Measurements from ENCODE around the gene TSPAN5.
A peak's percentile ranks its signal among the peaks of the same experiment; 100 is the strongest.
"Not testable (repeated sequence)": the region's sequence is repeated elsewhere in the genome, so short reads cannot be mapped to it uniquely, and the experiment has no call there.

The TSPAN5 gene

DNA sequence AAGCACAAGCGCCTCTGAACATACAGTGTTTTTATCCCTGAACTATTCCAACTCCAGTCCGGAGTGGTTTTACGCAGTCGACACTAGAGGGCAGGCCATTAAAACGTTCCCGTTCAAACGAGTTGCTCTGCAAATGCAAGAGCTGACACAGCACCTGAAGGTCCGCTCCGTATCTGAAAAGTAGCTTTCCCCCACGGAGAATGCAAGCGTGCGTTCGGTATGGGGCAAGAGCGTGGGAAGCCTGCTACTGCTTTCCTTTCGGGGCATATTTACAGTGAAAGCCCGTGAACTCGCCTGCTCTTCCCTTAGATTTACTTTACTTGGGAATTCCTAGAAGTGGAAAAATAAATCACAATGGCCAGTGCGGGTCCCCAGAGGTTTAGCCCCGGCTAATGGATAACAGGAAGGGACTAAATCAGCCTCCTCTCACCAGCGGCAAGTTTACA lies 190.8 kb downstream of the TSPAN5 start:
- TF ChIP-seq, protein P1, sequence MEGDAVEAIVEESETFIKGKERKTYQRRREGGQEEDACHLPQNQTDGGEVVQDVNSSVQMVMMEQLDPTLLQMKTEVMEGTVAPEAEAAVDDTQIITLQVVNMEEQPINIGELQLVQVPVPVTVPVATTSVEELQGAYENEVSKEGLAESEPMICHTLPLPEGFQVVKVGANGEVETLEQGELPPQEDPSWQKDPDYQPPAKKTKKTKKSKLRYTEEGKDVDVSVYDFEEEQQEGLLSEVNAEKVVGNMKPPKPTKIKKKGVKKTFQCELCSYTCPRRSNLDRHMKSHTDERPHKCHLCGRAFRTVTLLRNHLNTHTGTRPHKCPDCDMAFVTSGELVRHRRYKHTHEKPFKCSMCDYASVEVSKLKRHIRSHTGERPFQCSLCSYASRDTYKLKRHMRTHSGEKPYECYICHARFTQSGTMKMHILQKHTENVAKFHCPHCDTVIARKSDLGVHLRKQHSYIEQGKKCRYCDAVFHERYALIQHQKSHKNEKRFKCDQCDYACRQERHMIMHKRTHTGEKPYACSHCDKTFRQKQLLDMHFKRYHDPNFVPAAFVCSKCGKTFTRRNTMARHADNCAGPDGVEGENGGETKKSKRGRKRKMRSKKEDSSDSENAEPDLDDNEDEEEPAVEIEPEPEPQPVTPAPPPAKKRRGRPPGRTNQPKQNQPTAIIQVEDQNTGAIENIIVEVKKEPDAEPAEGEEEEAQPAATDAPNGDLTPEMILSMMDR (IDR thresholded peaks at IDR 0.05; ENCODE audit: insufficient read depth, low read depth, low read length, missing control alignments): peak; percentile 76
- H3K4me3 ChIP-seq (ENCODE audit: low read depth, low read length): peak overlapping the region; percentile 17; the same call in 1 of the 2 replicates
- DNase-seq (ENCODE audit: low read depth): peak; percentile 88

DNA sequence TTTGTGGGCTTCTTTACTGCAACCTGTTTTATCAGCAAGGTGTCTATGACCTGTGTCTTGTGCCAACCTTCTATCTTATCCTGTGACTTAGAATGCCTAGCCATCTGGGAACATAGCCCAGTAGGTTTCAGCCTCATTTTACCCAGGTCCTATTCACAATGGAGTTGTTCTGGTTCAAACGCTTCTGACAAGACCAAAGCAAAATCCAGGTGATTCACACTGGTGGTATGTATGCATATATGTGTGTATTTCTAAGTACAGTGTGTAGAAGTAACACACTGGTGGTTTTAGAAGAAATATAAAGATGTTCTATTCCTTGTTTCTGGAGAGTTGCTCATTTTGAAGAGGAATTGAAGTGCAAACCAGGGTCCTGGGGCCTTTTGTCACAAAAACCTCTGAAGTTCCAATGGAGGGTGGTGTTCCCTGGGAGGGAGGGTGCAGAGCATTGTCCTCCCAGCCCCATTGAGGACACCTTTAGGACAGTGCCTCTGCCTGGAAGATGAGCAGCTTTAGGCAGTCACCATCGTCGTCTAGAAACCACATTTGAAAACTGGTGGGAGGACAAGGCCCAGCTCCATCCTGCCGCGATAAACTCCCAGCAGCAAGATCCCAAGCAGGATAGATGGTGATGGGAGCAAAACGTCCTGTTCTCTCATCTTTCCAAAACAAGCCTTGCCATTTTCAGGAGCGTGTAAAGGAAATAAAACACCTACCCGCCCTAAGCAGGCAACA lies 191.4 kb downstream of the TSPAN5 start:
- H3K4me3 ChIP-seq (ENCODE audit: low read depth, low read length): no peak overlapping the region
- TF ChIP-seq, protein P1 (IDR thresholded peaks at IDR 0.05; ENCODE audit: insufficient read depth, low read depth, low read length, missing control alignments): no peak
- DNase-seq (ENCODE audit: low read depth): no peak

DNA sequence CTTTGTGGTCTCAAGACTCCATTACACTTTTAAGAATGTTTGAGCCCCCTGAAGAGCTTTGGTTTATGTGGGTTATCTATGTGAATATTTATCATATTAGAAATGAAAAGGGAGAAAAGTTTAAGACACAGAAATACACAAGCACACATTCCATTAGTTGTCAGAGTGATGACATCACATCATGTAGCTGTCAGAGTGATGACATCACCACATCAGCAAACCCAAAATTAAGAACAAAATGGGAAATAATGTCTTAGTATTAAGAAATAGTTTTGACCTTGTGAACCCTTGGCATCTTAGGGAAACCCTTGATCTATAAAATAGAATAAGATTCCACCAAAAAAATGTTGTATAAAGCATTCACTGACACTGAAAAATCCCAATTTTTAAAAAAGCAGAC lies 195.9 kb downstream of the TSPAN5 start:
- no peak for DNase-seq (ENCODE audit: low read depth)
- TF ChIP-seq, protein P1 (IDR thresholded peaks at IDR 0.05; ENCODE audit: insufficient read depth, low read depth, low read length, missing control alignments): no peak
- H3K4me3 ChIP-seq (ENCODE audit: low read depth, low read length): no peak overlapping the region

DNA sequence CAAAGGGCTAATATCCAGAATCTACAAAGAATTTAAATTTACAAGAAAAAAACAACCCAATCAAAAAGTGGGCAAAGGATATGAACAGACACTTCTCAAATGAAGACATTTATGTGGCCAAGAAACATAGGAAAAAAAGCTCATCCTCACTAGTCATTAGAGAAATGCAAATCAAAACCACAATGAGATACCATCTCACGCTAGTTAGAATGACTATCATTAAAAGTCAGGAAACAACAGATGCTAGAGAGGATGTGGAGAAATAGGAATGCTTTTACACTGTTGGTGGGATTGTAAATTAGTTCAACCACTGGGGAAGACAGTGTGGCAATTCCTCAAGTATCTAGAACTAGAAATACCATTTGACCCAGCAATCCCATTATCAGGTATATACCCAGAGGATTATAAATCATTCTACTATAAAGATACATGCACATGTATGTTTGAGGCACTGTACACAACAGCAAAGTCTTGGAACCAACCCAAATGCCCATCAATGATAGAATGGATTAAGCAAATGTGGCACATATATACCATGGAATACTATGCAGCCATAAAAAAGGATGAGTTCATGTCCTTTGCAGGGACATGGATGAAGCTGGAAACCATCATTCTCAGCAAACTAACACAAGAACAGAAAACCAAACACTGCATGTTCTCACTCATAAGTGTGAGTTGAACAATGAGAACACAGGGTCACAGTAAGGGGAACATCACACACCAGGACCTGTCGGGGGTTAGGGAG lies 197.1 kb downstream of the TSPAN5 start:
- H3K4me3 ChIP-seq (ENCODE audit: low read depth, low read length); DNase-seq (ENCODE audit: low read depth): not testable (repeated sequence)

DNA sequence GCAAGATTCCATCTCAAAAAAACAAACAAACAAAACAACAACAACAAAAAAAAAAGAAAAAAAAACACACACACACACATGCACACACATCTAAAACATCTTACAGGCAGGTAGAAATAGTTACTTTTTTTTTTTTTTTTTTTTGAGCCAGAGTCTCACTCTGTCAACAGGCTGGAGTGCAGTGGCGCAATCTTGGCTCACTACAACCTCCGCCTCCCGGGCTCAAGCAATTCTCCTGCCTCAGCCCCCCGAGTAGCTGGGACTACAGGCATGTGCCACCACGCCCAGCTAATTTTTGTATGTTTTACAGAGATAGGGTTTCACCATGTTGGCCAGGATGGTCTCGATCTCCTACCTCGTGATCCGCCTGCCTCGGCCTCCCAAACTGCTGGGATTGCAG lies 201.0 kb downstream of the TSPAN5 start:
- DNase-seq (ENCODE audit: low read depth); H3K4me3 ChIP-seq (ENCODE audit: low read depth, low read length): not testable (repeated sequence)

DNA sequence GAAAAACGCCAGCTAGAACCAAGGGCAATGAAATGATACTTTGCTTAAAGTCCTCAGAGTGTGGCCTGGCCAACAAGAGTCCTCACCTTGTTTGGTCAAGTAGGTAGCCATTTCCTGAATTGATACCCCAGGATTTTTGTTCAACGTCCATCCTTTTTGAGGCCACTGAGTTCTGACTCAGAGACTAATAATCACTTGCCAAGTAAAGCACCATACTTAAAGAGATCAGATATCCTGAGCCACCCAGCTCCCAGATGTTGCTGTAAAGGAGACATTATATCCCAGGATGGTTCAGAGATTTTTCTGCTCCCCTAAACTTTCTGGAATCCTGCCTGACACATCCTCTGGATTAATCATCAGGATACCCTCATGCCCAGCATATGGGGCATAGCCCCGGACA lies 206.3 kb downstream of the TSPAN5 start:
- H3K4me3 ChIP-seq (ENCODE audit: low read depth, low read length): no peak overlapping the region
- no peak for DNase-seq (ENCODE audit: low read depth)
- TF ChIP-seq, protein P1 (IDR thresholded peaks at IDR 0.05; ENCODE audit: insufficient read depth, low read depth, low read length, missing control alignments): no peak

DNA sequence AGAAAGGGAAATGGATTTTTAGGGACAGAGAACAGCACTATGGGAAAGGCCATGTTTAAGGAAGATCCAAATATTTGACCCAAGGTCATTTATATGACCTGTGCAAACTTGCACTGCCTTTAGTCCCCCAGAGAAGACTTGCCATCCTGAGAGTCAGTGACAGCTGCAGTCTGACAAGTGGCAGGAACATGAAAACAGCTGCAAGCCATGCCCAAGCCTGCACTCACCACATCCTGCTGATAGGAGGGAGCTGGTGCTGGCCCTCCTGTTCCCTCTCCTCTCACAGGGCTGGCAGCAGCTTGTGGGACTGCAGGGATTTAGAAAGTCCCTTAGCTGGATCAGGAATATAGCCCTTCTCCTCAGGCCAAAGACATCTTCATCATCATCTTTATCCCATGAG lies 209.5 kb downstream of the TSPAN5 start:
- DNase-seq (ENCODE audit: low read depth): peak; percentile 63
- TF ChIP-seq, protein P1 (IDR thresholded peaks at IDR 0.05; ENCODE audit: insufficient read depth, low read depth, low read length, missing control alignments): no peak

DNA sequence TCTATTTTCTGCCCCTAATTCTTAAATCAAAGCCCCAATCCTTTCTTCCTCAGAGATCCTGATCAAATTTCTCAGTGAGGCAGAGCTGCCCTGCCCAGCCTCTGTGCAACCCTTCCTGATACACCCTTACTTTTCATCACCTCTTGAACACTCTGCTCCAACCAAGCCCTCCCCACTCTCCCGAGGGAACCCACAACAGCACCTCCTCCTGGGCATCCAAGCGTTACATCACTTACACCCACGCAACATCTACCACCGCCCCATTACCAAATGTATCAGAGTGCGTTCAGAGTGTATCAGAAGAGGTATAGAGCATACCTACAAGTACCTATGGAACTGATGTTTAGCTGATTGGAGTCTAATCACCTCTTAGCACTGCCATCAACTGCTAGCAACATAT lies 210.8 kb downstream of the TSPAN5 start:
- peak; percentile 30 for DNase-seq (ENCODE audit: low read depth)

More for the DNA sequence above, 209.5 kb downstream of the TSPAN5 start:
- H3K4me3 ChIP-seq (ENCODE audit: low read depth, low read length): no peak overlapping the region

More for the DNA sequence above, 210.8 kb downstream of the TSPAN5 start:
- H3K4me3 ChIP-seq (ENCODE audit: low read depth, low read length): no peak overlapping the region
- TF ChIP-seq, protein P1 (IDR thresholded peaks at IDR 0.05; ENCODE audit: insufficient read depth, low read depth, low read length, missing control alignments): peak; percentile 6

All from GM12865 (cell line).